ENCODE results near the gene OPRL1.

- TF ChIP-seq POLR2A (IDR thresholded peaks at IDR 0.05) = no peak
- no peak for TF ChIP-seq POLR2AphosphoS5 (IDR thresholded peaks at IDR 0.05)
- no peak for TF ChIP-seq CTCF (IDR thresholded peaks at IDR 0.05)
Measured at GRCh38 chr20:64138276-64138815, 58.5 kb downstream of the OPRL1 start.
